HG02981 (cell line): Measurements from ENCODE around the gene ASXL1.
"Not testable (repeated sequence)": the region's sequence is repeated elsewhere in the genome, so short reads cannot be mapped to it uniquely, and the experiment has no call there.

Source experiments
- ATAC-seq: cut with Tn5 transposase; IDR thresholded peaks from one replicate; pipeline ENCODE4 v1.9.1; 2021; ENCODE audit warnings: mild to moderate bottlenecking, moderate library complexity; ENCODE audit not compliant: unreplicated experiment

Gene ASXL1

GRCh38 chr20:32336918-32337347 lies 21.2 kb upstream of the ASXL1 start:
- no peak for ATAC-seq

- ATAC-seq: no peak
These were observed 20.0 kb upstream of the ASXL1 start for GRCh38 chr20:32337937-32338661.

GRCh38 chr20:32338665-32339064 lies 19.5 kb upstream of the ASXL1 start:
- ATAC-seq: no peak

- ATAC-seq: no peak
These were observed 19.0 kb upstream of the ASXL1 start for GRCh38 chr20:32339116-32339515.

- not testable (repeated sequence) for ATAC-seq
These were observed 17.1 kb upstream of the ASXL1 start for GRCh38 chr20:32341053-32341452.

- ATAC-seq: no peak
These were observed 14.7 kb upstream of the ASXL1 start for GRCh38 chr20:32343439-32343838.

- no peak for ATAC-seq
These were observed 13.2 kb upstream of the ASXL1 start for GRCh38 chr20:32344835-32345506.

- no peak for ATAC-seq
These were observed 9.9 kb upstream of the ASXL1 start for GRCh38 chr20:32348207-32348606.

- ATAC-seq: no peak
These were observed 7.7 kb upstream of the ASXL1 start for GRCh38 chr20:32350421-32350820.

GRCh38 chr20:32352121-32352720 lies 5.9 kb upstream of the ASXL1 start:
- ATAC-seq: no peak

- ATAC-seq: no peak
These were observed 4.2 kb upstream of the ASXL1 start for GRCh38 chr20:32353848-32354496.

GRCh38 chr20:32354592-32355416 lies 3.3 kb upstream of the ASXL1 start:
- no peak for ATAC-seq

GRCh38 chr20:32355417-32355841 lies 2.7 kb upstream of the ASXL1 start:
- ATAC-seq: no peak

GRCh38 chr20:32355907-32356621 lies 2.1 kb upstream of the ASXL1 start:
- ATAC-seq: not testable (repeated sequence)

GRCh38 chr20:32356622-32357374 lies 1.3 kb upstream of the ASXL1 start:
- ATAC-seq: no peak

- no peak for ATAC-seq
These were observed 709 bp upstream of the ASXL1 start for GRCh38 chr20:32357375-32357868.

- ATAC-seq: no peak
These were observed 426 bp downstream of the ASXL1 start for GRCh38 chr20:32358632-32358882.

- ATAC-seq: no peak
These were observed 927 bp downstream of the ASXL1 start for GRCh38 chr20:32358883-32359632.
